ENCODE results near the gene TARS2.

Gene TARS2

DNA sequence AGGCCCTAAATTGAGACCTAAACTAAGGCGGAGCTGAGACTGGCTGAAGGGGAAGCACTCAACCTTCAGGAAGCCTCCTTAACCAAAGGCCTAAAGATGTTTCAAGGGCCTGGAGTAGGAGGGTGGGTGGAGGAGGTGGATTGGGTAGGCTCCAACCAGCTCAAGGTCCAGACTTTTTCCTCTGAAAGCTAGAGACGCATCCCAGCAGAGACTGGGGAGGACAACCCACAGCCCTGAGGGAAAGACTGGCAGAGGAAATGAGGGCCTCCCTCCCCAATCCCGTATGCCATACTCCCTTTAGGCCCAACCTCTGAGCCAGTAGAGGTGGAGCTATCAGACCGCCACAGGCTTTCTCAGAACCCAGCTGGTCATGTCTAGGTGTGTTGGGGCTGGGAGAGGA lies 21.8 kb downstream of the TARS2 start:
- DNase-seq: no peak

DNA sequence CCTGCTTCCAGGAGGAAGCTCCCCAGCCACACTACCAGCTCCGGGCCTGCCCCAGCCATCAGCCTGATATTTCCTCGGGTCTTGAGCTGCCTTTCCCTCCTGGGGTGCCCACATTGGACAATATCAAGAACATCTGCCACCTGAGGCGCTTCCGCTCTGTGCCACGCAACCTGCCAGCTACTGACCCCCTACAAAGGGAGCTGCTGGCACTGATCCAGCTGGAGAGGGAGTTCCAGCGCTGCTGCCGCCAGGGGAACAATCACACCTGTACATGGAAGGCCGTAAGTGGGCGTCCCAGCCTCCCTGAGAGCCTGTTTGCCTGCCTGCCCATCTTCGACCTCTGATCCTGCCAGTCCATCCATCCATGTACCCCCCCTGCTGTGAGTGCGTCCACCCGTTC lies 24.3 kb downstream of the TARS2 start:
- DNase-seq: peak; percentile 87

DNA sequence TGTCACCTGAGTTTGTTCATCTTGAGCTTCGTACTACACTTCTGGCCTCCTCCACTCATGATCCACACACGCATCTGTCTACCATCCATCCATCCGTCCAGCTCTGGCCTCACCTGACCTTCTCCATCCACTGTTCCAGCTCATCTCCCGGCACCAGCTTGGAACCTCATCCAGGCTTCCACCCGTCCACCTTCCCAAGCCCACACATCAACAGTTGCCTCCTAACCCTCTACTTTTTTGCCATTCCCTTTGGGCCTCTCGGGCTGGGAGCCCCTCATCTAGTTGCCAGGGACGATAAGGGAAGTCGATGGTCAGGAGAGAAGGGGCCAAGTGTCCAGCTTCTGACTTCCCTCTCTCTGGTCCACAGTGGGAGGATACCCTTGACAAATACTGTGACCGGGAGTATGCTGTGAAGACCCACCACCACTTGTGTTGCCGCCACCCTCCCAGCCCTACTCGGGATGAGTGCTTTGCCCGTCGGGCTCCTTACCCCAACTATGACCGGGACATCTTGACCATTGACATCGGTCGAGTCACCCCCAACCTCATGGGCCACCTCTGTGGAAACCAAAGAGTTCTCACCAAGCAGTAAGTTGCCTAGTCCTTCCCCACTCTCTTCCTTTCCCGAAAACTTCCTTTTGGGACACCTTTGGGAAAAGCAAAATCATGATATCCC lies 24.9 kb downstream of the TARS2 start:
- DNase-seq: no peak

DNA sequence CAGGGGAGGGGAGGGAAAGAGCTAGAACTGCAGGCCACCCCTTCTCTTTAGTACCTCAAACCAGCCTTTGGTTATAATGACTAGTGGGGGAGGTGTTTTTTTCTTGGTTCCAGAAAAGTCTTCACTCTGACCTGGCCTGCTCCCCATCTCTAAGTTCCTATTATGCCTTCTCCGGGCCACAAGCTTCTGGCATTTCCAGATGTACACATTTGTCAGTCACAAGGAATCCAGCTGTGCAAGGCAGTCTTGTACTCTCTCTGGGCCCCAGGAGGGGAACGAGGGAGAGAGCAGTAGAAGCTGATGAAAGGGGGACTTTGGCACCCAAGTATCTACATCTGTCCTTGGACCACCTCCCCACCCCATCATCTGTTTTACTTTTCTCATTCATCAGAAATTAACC lies 25.6 kb downstream of the TARS2 start:
- no peak for DNase-seq

DNA sequence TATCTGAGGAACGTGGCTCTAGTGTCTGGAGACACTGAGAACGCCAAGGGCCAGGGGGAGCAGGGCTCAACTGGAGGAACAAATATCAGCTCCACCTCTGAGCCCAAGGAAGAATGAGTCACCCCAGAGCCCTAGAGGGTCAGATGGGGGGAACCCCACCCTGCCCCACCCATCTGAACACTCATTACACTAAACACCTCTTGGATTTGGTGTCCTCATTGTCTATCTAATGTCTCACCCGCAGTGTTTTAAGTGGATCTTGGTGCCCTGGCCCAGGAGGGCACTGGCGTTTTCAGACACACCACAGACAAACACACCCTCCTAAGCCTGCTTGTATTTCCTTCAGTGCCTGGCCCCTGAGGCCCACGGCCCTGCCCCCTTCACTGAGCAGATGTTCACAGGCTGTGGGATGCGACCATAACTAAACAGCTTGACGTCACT lies 26.2 kb downstream of the TARS2 start:
- DNase-seq: no peak

DNA sequence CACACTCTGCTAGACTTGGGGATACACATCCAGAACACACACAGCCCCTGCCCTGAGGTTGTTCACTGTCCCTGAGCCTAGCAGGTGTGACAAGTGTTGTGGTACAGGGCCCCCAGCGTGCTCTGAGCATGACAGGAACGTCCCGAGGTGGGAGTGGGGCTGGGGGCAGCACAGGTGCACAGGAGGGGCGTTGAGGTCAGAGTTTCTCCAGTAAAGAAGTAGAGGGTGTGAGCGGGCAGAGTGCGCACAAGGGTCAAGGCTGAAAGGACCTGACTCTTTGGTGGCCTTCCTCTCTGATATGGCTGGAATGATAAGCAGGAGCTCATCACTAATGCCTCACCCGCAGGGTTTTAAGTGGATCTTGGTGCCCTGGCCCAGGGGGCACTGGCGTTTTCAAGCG lies 27.0 kb downstream of the TARS2 start:
- no peak for DNase-seq

DNA sequence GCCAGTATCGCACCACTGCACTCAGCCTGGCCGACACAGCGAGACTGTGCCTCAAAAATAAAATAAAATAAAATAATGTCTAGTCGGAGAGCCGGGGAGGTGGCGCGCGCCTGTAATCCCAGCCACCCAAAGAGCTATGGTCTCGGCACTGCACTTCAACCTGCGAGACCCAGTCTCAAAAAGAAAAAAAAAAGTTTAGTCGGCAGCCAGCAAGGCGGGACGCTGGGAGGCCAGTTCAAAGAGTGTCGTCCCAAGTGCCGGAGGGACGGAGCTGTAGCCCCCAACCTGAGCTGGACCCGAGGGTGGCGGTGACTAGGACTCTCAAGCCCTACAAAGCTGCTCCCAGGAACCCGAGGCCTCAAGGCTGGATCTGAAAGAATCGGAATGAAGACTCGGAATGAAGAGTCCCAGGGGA lies 27.7 kb downstream of the TARS2 start:
- no peak for DNase-seq

DNA sequence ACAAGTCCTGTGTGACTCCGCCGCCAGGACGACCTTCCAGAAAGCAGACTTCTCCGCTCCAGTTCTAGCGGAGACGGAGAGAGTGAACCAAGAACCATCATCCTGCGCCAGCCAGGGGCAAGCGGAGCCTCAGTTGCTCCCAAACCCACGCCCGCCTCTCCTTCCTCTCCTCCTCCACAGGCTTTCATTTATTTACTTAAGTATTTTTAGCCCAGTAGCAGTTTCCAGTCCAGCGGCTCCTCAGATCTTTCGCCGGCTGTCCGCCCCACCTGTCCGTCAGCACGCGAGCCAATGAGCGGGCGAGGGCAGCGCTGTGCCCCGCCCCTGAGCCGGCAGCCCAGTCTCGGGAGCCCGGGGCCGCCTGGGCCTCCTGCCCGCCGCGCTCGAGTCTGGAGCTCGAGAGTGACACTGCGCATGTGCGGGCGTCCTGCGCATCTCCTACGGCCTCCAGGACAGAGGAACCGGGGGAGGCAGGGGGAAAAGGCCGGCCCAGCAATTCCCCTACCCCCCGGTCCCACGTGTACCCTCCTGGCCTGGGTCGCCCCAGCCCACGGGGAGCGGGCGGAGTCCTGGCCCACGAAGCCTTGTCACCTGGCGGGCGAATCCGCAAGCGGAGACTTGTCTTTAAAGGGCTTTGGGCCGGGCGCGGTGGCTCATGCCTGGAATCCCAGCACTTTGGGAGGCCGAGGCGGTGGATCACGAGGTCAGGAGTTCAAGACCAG lies 28.3 kb downstream of the TARS2 start, which contains the start of gene FALEC:
Gene FALEC (plus strand): TSS at position 425 of the 722 bp plus-strand sequence.
- DNase-seq: peak; percentile 96

DNA sequence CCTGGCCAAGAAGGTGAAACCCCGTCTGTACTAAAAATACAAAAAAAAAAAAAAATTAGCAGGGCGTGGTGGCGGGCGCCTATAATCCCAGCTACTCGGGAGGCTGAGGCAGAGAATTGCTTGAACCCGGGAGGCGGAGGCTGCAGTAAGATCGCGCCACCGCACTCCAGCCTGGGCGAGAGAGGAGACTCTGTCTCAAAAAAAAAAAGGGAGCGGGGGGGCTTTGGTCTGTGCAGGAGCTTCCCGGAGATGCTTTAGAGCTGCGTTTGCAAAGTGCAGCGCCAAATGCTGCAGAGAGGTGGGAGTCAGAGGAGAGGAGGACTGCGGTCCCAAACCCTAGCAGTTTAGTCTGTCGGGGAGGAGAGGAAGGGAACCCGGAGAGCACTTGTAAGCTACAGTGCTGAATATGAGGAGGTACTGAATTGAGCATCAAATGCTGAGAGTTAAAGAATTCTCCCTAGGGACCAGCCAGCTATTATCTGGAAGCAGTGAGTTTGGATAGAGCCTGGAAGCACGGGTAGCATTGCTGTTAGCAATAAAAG lies 28.9 kb downstream of the TARS2 start:
- DNase-seq: peak; percentile 34

DNA sequence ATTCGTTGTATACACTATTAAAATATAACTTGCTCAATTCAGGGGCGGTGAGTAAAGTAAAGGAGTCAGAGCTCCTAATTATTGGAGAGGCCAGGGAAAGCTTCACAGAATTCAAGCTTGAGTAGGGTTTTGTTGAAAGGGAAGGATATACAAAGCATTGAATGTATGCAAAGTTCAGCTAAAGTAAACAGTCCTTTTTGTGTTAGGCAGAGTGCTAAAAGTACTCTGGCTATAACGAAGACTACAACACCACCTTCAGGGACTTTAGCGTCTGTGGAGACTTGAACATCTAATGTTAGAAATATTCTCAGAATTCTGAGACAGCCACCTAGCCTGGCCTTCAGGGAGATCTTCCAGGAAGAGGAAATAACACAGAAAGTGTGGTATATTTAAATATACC lies 29.4 kb downstream of the TARS2 start:
- DNase-seq: peak; percentile 2

DNA sequence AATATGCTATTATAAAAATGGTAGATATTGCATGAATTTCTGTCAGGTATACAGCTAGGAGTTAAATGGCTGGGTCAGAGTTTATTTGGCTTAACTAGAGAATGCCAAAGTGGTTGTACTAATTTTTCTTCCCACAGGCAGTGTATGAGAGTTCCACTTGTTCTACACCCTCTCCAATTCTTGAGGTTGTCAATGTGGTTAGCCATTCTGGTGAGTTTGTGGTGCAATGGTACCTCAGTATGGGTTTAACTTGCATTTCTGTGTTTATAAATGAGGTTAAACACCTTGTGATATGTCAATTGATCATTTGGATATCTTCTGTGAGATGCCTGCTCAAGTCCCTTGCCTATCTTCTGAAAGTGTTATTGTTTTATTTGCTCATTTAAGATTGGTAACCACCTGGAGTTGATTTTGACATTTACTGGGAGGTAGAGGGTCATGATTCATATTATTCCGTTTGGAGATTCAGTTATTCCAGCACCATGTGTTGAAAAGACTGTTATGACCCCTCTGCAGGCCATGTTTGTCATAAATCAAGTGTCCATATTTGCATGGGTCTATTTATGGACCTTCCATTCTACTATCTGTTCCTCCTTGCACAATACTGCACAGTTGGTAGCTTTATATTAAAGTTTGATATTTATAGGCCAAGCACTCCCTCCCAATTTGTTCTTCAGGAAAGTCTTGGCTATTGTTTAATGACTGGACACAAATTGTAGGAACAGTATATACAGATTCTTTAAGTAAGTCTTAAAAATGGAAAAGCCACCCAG lies 34.2 kb downstream of the TARS2 start:
- no peak for DNase-seq

DNA sequence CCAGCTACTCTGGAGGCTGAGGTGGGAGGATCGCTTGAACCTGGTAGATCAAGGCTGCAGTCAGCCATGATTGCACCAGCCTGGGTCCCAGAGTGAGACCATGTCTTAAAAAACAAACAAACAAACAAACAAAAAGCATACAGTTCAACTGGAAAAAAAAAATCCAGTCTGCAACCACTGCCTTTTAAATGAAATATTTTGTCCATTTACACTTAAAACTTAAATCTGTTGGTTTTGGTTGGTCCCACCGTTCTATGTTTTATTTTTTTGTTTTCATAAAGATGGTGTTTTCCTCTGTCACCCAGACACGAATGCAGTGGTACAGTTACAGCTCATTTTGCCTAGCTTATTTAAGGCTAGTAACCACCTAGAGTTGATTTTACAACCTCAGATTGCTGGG lies 38.1 kb downstream of the TARS2 start:
- DNase-seq: no peak

DNA sequence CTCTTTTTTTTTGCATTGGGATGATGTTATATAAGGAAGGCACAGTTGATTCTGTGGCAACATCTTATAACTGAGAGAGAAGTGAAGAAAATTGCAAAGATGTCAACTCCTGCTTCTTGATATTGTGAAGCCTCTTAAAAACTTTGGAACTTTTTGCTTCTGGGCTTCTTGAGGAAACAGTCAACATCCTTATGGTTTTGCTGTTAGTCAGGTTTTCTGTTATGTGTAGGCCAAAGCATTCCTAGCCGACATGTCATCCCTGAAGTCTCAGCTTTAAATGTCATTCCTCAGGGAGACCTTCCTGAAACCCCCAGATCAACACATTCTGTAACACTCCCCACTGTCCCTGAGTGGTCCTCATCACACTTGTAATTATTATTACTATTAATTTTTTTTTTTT lies 41.0 kb downstream of the TARS2 start:
- no peak for DNase-seq

DNA sequence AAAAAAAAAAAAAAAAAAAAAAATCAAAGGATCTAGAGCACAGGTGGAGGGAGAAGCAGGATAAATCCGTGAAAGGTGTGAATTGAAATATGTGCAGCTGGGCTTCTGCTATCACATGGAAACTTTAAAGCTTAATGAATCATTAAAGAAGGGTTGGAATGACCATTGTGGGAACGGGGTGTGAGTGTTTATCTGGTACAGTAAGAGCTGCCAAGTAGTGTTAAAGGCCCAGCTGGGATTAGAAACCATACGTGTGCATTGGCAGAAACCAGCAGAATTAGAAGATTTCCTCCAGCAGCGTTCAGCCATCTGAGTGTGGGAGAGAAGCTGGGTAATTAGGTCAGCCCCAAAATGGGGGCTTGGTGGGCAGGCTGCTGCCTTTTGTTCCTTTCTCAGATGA lies 41.8 kb downstream of the TARS2 start:
- no peak for DNase-seq

DNA sequence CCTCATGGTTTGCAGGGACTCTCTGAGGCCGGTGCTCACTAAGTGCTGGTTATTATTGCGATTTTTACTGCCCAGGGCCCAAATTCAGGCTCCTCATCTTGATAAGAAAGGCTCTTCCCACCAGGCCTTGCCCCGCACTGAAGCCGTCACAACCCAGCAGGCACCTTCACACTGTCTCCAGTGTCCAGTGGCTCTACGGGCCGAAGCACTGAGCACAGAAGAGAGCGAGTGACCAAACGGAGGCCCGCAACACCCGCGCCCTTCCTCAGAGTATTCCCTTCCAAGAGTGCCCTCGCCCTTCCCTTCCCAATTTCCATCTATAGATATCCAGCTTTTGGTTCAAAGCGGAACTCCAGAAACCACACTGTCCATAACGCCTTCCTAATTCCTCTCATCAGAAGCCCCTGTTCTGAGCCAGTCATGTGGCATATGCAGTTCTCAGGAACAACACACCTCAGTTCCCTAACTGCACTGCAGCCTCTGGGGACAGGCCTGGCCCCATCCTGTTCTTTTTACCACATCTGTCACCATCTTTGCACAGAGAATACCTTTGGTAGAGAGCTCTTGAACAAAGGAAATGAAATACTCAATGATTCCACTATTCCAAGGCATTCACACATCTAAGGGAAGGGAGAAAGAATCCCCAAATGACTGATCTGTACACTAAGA lies 43.4 kb downstream of the TARS2 start:
- no peak for DNase-seq

DNA sequence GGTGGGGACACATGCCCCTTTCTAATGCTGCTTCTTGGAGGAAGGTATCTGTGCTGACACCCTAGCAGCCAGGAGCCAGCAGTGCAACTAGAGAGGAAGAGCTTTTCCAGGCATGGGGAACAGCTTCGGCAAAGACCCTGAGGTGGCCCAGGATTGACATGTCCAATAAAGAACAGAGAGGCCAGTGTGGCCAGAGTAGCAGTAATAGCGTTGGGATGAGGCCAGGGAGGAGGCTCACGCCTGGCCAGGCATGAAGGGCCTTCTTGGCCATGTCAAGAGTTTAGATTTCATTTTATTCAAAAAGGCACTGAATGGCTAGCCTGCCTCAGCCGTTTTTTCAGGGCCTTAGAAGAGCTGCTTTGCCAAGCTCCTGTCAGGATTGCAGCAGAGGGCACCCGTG lies 45.6 kb downstream of the TARS2 start:
- DNase-seq: no peak

DNA sequence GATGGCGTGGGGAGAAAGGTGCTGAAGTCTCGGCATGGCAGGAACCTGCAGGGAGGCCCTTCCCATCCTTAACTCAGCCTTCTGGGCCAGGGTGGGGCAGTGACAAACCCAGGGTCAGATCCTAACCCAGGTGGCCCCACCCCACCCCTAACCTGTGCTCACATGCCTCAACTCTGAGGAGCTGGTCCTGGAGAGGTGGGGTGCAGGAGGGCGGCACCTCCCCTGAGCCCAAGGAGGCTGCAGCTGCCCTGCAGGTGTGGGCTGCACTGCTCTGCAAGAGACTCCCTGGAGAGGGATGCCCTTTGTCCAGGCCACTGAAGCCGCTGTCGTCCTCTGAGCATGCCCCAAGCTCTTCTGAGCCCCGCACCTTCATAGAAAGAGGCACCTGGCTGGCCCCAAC lies 46.8 kb downstream of the TARS2 start:
- DNase-seq: no peak

DNA sequence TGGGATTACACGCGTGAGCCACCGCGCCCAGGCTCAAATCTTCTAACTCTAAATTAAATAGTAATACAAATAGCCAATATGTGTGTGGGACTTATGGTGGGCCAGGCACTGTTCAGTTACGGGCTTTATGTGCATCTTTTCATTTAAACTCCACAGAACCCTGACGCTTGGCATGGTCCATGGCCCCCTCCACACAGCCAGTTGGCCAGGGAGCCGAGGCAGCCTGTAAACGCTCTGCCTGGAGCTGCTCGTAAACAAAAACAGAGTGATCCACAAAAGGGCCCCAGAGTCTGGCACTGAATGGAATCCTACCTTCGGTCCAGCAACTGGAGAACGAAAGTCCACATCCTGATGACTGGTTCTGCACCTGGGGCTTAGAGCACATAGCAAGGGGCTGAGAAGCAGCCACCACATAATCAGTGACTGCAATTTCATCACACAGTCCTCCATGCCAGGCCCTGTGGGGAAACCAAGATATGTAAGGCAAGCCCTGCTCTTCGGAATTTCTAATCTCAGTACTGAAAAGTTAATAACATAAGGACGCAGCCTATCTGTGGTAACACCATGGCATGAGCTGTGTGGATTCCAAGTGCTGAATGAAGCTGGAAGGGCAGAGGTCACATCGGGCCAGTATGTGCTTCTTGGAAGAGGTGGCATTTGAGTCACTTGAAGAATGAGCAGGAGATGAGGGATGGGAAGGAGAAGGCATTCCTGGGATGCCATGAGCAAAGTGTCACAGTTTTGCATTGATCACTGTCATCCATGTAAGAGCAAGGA lies 48.5 kb downstream of the TARS2 start:
- no peak for DNase-seq

DNA sequence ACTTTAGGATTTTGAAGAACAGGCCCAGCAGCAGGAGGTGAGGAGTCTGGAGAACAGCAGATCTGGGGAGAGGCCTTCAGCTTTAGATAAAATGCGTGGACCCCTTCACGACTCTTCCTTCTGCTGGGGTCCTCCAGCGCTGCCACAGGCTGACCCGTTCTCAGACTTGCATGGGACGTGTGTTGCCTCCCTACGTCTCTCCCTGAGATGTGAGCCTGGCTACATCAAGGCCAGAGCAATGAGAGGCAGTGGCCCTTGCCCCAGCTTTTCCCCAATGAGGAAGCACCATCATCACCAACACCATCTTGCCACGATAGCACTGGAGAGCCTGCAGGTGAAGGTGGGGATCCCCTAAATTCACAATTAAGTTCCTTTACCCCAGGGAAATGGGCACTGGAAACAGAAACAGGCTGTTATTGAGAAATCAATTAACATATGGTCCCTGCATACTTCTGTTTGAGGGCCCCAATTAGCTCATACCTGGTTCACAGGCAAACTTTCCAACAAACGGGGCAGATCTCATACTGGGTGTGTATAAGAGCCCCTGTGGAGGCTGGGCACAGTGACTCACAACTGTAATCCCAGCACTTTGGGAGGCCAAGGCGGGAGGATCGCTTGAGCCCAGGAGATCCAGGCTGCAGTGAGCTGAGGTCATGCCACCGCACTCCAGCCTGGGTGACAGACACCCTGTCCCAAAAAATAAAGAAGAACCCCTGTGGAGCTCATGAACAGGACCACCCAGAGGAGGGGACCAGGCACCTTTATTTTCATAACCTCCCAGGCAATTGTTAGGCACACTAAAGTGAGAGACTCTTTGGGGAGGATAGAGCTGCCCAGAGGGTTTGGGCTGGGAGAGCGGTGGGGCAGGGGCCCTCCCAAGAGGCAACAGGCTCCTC lies 49.9 kb downstream of the TARS2 start:
- no peak for DNase-seq

DNA sequence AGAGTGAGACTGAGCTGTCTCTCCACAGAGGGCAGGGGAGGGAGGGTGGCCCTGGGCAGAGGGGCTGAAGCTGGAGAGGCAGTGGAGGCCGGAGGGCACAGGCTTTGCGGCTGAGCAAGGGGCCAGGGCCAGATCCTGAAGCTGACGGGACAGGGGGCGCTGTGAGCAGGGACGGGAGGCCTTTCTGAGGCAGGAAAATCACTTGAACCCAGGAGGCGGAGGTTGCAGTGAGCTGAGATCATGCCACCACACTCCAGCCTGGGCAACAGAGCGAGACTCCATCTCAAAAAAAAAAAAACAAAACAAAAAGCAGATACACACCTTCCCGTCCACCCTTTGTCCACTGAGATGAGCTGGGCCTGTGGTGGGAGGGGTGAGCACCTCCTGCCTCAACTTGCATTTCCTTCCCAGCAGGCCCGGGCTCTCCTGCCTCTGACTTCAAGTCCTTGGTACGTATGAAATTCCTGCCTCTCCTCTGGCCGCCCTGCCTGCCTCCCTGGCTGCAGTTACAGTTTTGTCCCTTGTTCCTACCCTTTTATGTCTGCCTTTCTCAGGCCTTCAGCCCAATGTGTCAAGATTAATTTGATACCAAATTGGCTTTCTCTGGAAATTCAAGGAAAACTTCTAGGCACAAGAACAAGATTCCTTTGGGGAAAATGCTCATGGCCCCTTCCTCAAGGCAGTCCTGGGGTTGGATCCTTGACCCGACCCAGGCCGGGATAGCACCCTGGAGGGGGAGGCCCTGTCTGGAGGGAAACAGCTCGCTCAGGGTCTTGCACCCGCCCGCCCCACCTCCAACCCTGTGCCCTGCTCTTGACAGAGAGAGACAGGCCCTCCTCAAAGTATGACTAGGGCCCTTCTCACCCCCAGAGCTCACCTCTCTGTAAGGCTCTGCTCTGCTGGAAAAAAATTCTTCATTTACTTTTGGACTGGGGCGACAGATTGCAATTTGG lies 50.8 kb downstream of the TARS2 start:
- no peak for DNase-seq

All from NCI-H1105 treated with DMSO at 0.1 percent for 48 hours (cell line).